ENCODE data around the gene SLC9A8. TPM values are rescaled to one million over a fixed set of nuclear protein-coding genes. Genes with fewer than 3 reads are reported as not detected.

SLC9A8 gene
- total RNA-seq, 1 experiment from 2014 or later, result 6.5 TPM

- Mint-ChIP-seq H3K27ac (no peak overlapping the region; the same call in 1 of the 2 replicates), H3K36me3 (no peaks in the 10 kb centered on the region), H3K4me3 (no peak overlapping the region), H3K27me3 (ENCODE audit: low read depth) (no peaks in the 10 kb centered on the region), H3K9me3 (no peaks in the 10 kb centered on the region), H3K4me1 (peaks cover 11% of the 10 kb centered on the region; the same call in 1 of the 2 replicates)
- ChIA-PET POLR2A (no interaction called here), CTCF (interaction anchor here (0.7 to 2.0 kb wide), 5 partner anchors 10 to 92 kb away, joined by 3 to 8 read pairs (median 3); partner anchors contain the start of gene SLC9A8)
- DNase-seq (ENCODE audit: low spot score), result no peak
- no peak for TF ChIP-seq IRF2 (CRISPR knock-in tag; IDR thresholded peaks at IDR 0.05; ENCODE audit: borderline replicate concordance, low read depth)
- TF ChIP-seq, protein P1, sequence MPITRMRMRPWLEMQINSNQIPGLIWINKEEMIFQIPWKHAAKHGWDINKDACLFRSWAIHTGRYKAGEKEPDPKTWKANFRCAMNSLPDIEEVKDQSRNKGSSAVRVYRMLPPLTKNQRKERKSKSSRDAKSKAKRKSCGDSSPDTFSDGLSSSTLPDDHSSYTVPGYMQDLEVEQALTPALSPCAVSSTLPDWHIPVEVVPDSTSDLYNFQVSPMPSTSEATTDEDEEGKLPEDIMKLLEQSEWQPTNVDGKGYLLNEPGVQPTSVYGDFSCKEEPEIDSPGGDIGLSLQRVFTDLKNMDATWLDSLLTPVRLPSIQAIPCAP (CRISPR knock-in tag; IDR thresholded peaks at IDR 0.05), result no peak
- ATAC-seq, result no peak
Observed at GRCh38 chr20:49785852-49786175, 26.8 kb upstream of the SLC9A8 start.

- no peak overlapping the region for H3K27ac Mint-ChIP-seq
- H3K9me3 Mint-ChIP-seq, result no peaks in the 10 kb centered on the region
- no peaks in the 10 kb centered on the region for H3K27me3 Mint-ChIP-seq (ENCODE audit: low read depth)
- DNase-seq (ENCODE audit: low spot score) (no peak), ATAC-seq (no peak)
- ChIA-PET CTCF (interaction anchor here (0.7 to 2.0 kb wide), 5 partner anchors 11 to 92 kb away, joined by 3 to 8 read pairs (median 3); partner anchors contain the start of gene SLC9A8), POLR2A (no interaction called here)
- H3K4me3 Mint-ChIP-seq, result no peak overlapping the region
- H3K4me1 Mint-ChIP-seq, result peaks cover 11% of the 10 kb centered on the region; the same call in 1 of the 2 replicates
- TF ChIP-seq SP1 (CRISPR knock-in tag; conservative IDR thresholded peaks at IDR 0.05) (no peak), FOXK1 (CRISPR knock-in tag; IDR thresholded peaks at IDR 0.05) (no peak), TCF7 (CRISPR knock-in tag; IDR thresholded peaks at IDR 0.05; ENCODE audit: low read depth) (no peak), EMX1 (CRISPR knock-in tag; IDR thresholded peaks at IDR 0.05) (no peak), ETV6 (CRISPR knock-in tag; IDR thresholded peaks at IDR 0.05) (no peak), ZNF263 (CRISPR knock-in tag; IDR thresholded peaks at IDR 0.05; ENCODE audit: low read depth) (no peak), HMGA2 (CRISPR knock-in tag; IDR thresholded peaks at IDR 0.05) (no peak), KAT7 (CRISPR knock-in tag; IDR thresholded peaks at IDR 0.05; ENCODE audit: borderline replicate concordance) (no peak), GTF2I (CRISPR knock-in tag; conservative IDR thresholded peaks at IDR 0.05) (no peak), JUN (CRISPR knock-in tag; IDR thresholded peaks at IDR 0.05) (no peak), PRRX2 (CRISPR knock-in tag; IDR thresholded peaks at IDR 0.05) (no peak)
- TF ChIP-seq, protein P2, sequence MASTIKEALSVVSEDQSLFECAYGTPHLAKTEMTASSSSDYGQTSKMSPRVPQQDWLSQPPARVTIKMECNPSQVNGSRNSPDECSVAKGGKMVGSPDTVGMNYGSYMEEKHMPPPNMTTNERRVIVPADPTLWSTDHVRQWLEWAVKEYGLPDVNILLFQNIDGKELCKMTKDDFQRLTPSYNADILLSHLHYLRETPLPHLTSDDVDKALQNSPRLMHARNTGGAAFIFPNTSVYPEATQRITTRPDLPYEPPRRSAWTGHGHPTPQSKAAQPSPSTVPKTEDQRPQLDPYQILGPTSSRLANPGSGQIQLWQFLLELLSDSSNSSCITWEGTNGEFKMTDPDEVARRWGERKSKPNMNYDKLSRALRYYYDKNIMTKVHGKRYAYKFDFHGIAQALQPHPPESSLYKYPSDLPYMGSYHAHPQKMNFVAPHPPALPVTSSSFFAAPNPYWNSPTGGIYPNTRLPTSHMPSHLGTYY (CRISPR knock-in tag; IDR thresholded peaks at IDR 0.05), result no peak
- TF ChIP-seq, protein P3, sequence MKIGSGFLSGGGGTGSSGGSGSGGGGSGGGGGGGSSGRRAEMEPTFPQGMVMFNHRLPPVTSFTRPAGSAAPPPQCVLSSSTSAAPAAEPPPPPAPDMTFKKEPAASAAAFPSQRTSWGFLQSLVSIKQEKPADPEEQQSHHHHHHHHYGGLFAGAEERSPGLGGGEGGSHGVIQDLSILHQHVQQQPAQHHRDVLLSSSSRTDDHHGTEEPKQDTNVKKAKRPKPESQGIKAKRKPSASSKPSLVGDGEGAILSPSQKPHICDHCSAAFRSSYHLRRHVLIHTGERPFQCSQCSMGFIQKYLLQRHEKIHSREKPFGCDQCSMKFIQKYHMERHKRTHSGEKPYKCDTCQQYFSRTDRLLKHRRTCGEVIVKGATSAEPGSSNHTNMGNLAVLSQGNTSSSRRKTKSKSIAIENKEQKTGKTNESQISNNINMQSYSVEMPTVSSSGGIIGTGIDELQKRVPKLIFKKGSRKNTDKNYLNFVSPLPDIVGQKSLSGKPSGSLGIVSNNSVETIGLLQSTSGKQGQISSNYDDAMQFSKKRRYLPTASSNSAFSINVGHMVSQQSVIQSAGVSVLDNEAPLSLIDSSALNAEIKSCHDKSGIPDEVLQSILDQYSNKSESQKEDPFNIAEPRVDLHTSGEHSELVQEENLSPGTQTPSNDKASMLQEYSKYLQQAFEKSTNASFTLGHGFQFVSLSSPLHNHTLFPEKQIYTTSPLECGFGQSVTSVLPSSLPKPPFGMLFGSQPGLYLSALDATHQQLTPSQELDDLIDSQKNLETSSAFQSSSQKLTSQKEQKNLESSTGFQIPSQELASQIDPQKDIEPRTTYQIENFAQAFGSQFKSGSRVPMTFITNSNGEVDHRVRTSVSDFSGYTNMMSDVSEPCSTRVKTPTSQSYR (CRISPR knock-in tag; IDR thresholded peaks at IDR 0.05), result no peak
- TF ChIP-seq, protein P4, sequence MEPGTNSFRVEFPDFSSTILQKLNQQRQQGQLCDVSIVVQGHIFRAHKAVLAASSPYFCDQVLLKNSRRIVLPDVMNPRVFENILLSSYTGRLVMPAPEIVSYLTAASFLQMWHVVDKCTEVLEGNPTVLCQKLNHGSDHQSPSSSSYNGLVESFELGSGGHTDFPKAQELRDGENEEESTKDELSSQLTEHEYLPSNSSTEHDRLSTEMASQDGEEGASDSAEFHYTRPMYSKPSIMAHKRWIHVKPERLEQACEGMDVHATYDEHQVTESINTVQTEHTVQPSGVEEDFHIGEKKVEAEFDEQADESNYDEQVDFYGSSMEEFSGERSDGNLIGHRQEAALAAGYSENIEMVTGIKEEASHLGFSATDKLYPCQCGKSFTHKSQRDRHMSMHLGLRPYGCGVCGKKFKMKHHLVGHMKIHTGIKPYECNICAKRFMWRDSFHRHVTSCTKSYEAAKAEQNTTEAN (CRISPR knock-in tag; IDR thresholded peaks at IDR 0.05), result no peak
- TF ChIP-seq, protein P5, sequence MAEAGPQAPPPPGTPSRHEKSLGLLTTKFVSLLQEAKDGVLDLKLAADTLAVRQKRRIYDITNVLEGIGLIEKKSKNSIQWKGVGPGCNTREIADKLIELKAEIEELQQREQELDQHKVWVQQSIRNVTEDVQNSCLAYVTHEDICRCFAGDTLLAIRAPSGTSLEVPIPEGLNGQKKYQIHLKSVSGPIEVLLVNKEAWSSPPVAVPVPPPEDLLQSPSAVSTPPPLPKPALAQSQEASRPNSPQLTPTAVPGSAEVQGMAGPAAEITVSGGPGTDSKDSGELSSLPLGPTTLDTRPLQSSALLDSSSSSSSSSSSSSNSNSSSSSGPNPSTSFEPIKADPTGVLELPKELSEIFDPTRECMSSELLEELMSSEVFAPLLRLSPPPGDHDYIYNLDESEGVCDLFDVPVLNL (CRISPR knock-in tag; IDR thresholded peaks at IDR 0.05; ENCODE audit: borderline replicate concordance, low read depth), result no peak
- no peaks in the 10 kb centered on the region for H3K36me3 Mint-ChIP-seq
Observed at GRCh38 chr20:49786196-49786595, 26.4 kb upstream of the SLC9A8 start.
